HepG2 (cell line): Measurements from ENCODE around the gene CACNA1F. TPM values are rescaled to one million over a fixed set of nuclear protein-coding genes. Genes with fewer than 3 reads are reported as not detected.

ENCODE experiments used
- CEBPZ ChIP-seq: IDR thresholded peaks from 2 replicates; pipeline ENCODE4 v1.6.1; 2012; ENCODE audit warnings: low read length, improper control_type of control experiment
- ETV6 ChIP-seq: sonication (generic); formaldehyde crosslinking; conservative IDR thresholded peaks from 2 replicates; pipeline ENCODE4 v1.4.0; 2020; ENCODE audit warnings: missing genetic modification reagents
- HMG20B ChIP-seq: conservative IDR thresholded peaks from 2 replicates; pipeline ENCODE4 v1.6.1; 2016; ENCODE audit warnings: missing genetic modification reagents, missing compliant biosample characterization
- ISL2 ChIP-seq: sonication (generic); formaldehyde crosslinking; IDR thresholded peaks from 2 replicates; pipeline ENCODE4 v1.5.0; 2020; ENCODE audit warnings: missing genetic modification reagents
- MED1 ChIP-seq: sonication (generic); formaldehyde crosslinking; IDR thresholded peaks from 2 replicates; pipeline ENCODE4 v1.4.0; 2020; ENCODE audit warnings: missing genetic modification reagents
- NCOA1 ChIP-seq: sonication (generic); formaldehyde crosslinking; IDR thresholded peaks from 2 replicates; pipeline ENCODE4 v1.9.0; 2021; ENCODE audit warnings: missing genetic modification reagents
- POLR2A ChIP-seq, 2 experiments: IDR thresholded peaks; 2 replicates each; pipeline ENCODE4 v1.6.1; 2011; ENCODE audit warnings: low read depth in 2 of 2, low read length in 2 of 2, mild to moderate bottlenecking in 1 of 2, moderate library complexity in 1 of 2; ENCODE audit not compliant: insufficient read depth in 1 of 2
- POLR2AphosphoS2 ChIP-seq: IDR thresholded peaks from 2 replicates; pipeline ENCODE4 v1.6.1; 2011; ENCODE audit warnings: low read depth, low read length, improper control_type of control experiment
- SAP130 ChIP-seq: IDR thresholded peaks from 2 replicates; pipeline ENCODE4 v1.6.1; 2016; ENCODE audit warnings: low read depth
- SP2 ChIP-seq: sonication (generic); formaldehyde crosslinking; IDR thresholded peaks from 2 replicates; pipeline ENCODE4 v1.5.1; 2020; ENCODE audit warnings: mild to moderate bottlenecking, missing genetic modification reagents
- TERF1 ChIP-seq: sonication (generic); formaldehyde crosslinking; IDR thresholded peaks from 2 replicates; pipeline ENCODE4 v1.8.0; 2022; ENCODE audit warnings: mild to moderate bottlenecking, missing genetic modification reagents, moderate library complexity
- THYN1 ChIP-seq: sonication (generic); formaldehyde crosslinking; IDR thresholded peaks from 2 replicates; pipeline ENCODE4 v1.8.1; 2023; ENCODE audit warnings: low read depth, mild to moderate bottlenecking, moderate library complexity, missing genetic modification reagents, borderline replicate concordance
- ZBTB1 ChIP-seq: sonication (generic); formaldehyde crosslinking; IDR thresholded peaks from 2 replicates; pipeline ENCODE4 v1.4.0; 2020; ENCODE audit warnings: missing genetic modification reagents, borderline replicate concordance
- ZBTB20 ChIP-seq: sonication (generic); formaldehyde crosslinking; IDR thresholded peaks from 2 replicates; pipeline ENCODE4 v1.8.1; 2023; ENCODE audit warnings: missing genetic modification reagents, low read depth, mild to moderate bottlenecking, borderline replicate concordance
- ZBTB7A ChIP-seq: sonication (generic); formaldehyde crosslinking; IDR thresholded peaks from 2 replicates; pipeline ENCODE4 v1.8.0; 2022; ENCODE audit warnings: mild to moderate bottlenecking, missing genetic modification reagents
- ZFP36L2 ChIP-seq: sonication (generic); formaldehyde crosslinking; IDR thresholded peaks from 2 replicates; pipeline ENCODE4 v1.4.0; 2020; ENCODE audit warnings: missing genetic modification reagents
- ZNF232 ChIP-seq: sonication (generic); formaldehyde crosslinking; IDR thresholded peaks from 2 replicates; pipeline ENCODE4 v1.4.0; 2020; ENCODE audit warnings: missing genetic modification reagents, borderline replicate concordance
- ZNF260 ChIP-seq: sonication (generic); formaldehyde crosslinking; IDR thresholded peaks from 2 replicates; pipeline ENCODE4 v1.4.0; 2020; ENCODE audit warnings: missing genetic modification reagents, low read depth, mild to moderate bottlenecking, borderline replicate concordance
- ZNF337 ChIP-seq: sonication (generic); formaldehyde crosslinking; IDR thresholded peaks from 2 replicates; pipeline ENCODE4 v1.5.1; 2020; ENCODE audit warnings: missing genetic modification reagents, low read depth, mild to moderate bottlenecking, borderline replicate concordance
- ZNF678 ChIP-seq: sonication (generic); formaldehyde crosslinking; IDR thresholded peaks from 2 replicates; pipeline ENCODE4 v1.4.0; 2020; ENCODE audit warnings: mild to moderate bottlenecking, missing genetic modification reagents
- ZNF7 ChIP-seq: IDR thresholded peaks from 2 replicates; pipeline ENCODE4 v1.6.1; 2016; ENCODE audit warnings: missing biosample characterization, missing genetic modification reagents
- ZNF777 ChIP-seq: sonication (generic); formaldehyde crosslinking; IDR thresholded peaks from 2 replicates; pipeline ENCODE4 v1.4.0; 2020; ENCODE audit warnings: missing genetic modification reagents
- ZUFSP ChIP-seq: sonication (generic); formaldehyde crosslinking; IDR thresholded peaks from 2 replicates; pipeline ENCODE4 v1.9.0; 2021; ENCODE audit warnings: missing genetic modification reagents, mild to moderate bottlenecking, borderline replicate concordance
- polyA plus RNA-seq, 8 experiments: library from polyadenylated mRNA; depleted of rRNA in 3 of 8; stranded (reverse) in 7 of 8; unstranded in 1 of 8; fragments of >200 nt; fragmentation: Illumina TruSeq in 4 of 8; extraction: Trizol in 4 of 8; gene quantifications; 2 replicates each; pipeline versions ENCODE4 v1.2.1 to v1.2.3, GENCODE V29; 2011 to 2016; ENCODE audit warnings: low read depth in 4 of 8, missing spikeins in 1 of 8, mixed read lengths in 1 of 8; ENCODE audit not compliant: insufficient read depth in 1 of 8
- total RNA-seq, 5 experiments: library from RNA; depleted of rRNA; stranded (reverse); fragments of >200 nt; fragmentation: Illumina TruSeq; extraction: Trizol; gene quantifications; 2 replicates each; pipeline ENCODE4 v1.2.3, GENCODE V29; 2016; ENCODE audit warnings: low read depth in 1 of 5

Gene CACNA1F
- total and polyA plus RNA-seq, 2 of the 13 experiments (the other 11 are each of a cell fraction or from before 2014, with no cell fraction given) = 0.03 TPM; not detected in 1

- TF ChIP-seq TERF1 (no peak), NCOA1 (CRISPR knock-in tag) (no peak), ZUFSP (CRISPR knock-in tag) (no peak), ZBTB20 (CRISPR knock-in tag) (no peak), ZNF232 (CRISPR knock-in tag) (no peak), ZNF337 (CRISPR knock-in tag) (no peak), POLR2AphosphoS2 (no peak), ZNF7 (no peak), ETV6 (no peak), ZNF777 (CRISPR knock-in tag) (no peak), ZFP36L2 (CRISPR knock-in tag) (no peak), HMG20B (CRISPR knock-in tag) (no peak), CEBPZ (peak; percentile 95), ZNF260 (CRISPR knock-in tag) (no peak), SAP130 (CRISPR knock-in tag) (peak; percentile 52), ZBTB1 (no peak), THYN1 (no peak), ISL2 (CRISPR knock-in tag) (no peak), ZNF678 (CRISPR knock-in tag) (no peak), SP2 (CRISPR knock-in tag) (peak; percentile 96), POLR2A (IDR thresholded peaks at IDR 0.05; ENCODE audit: insufficient read depth in 1 of 2, low read depth in 2 of 2, low read length in 2 of 2) (peak in 1 of 2 experiments; percentile 76; a peak in 2 of 4 replicates), MED1 (CRISPR knock-in tag) (no peak), ZBTB7A (CRISPR knock-in tag) (no peak)
Observed at GRCh38 chrX:49190821-49191573, 42.1 kb downstream of the CACNA1F start (continued).
